ENCODE results near the gene VGLL2. TPM values are rescaled to one million over a fixed set of nuclear protein-coding genes. Genes with fewer than 3 reads are reported as not detected.

Gene VGLL2
- total RNA-seq (2022) (not detected in 2 replicates), Bru-seq, nascent RNA (not detected), BruChase-seq, experiment 1, labeled RNA remaining after a 6-hour chase (not detected), BruChase-seq, experiment 2, labeled RNA remaining after a 2-hour chase (not detected)
- long read RNA-seq, result 0 reads

- BruUV-seq (replicated peaks), result no TSS peak
- intact Hi-C loops (cut with micrococcal nuclease), result no loop called here
- DNase-seq (ENCODE audit: unreplicated experiment), result peak; percentile 23
- Mint-ChIP-seq H3K27ac (ENCODE audit: low read depth, unreplicated experiment) (no peak within 1 kb of the TSS), H3K9me3 (ENCODE audit: unreplicated experiment) (no peaks in the 10 kb centered on the region), H3K4me3 (ENCODE audit: unreplicated experiment) (peak within 1 kb of the TSS; percentile 75), H3K36me3 (ENCODE audit: insufficient read depth, unreplicated experiment) (no peaks in the 10 kb centered on the region), H3K27me3 (ENCODE audit: insufficient read depth, unreplicated experiment) (peaks cover 100% of the 10 kb centered on the region), H3K4me1 (ENCODE audit: insufficient read depth, unreplicated experiment) (peaks cover 15% of the 10 kb centered on the region)
- TF ChIP-seq CTCF (IDR thresholded peaks at IDR 0.05; ENCODE audit: unreplicated experiment), result no peak
- ChIA-PET CTCF (interaction anchor here (1.2 kb wide), 1 partner anchor 23 kb away, joined by 3 read pairs; no protein-coding TSS in a partner anchor), POLR2A (no interaction called here)
These were observed at the start of gene VGLL2 for GRCh38 chr6:117265410-117266256. TSS of gene VGLL2 (plus strand) at chr6:117265558. CDS start at chr6:117265764, 206 bp downstream.

- TF ChIP-seq CTCF (IDR thresholded peaks at IDR 0.05; ENCODE audit: unreplicated experiment), result no peak
- no TSS peak for BruUV-seq (replicated peaks)
- no peaks in the 10 kb centered on the region for H3K36me3 Mint-ChIP-seq (ENCODE audit: insufficient read depth, unreplicated experiment)
- no peaks in the 10 kb centered on the region for H3K9me3 Mint-ChIP-seq (ENCODE audit: unreplicated experiment)
- DNase-seq (ENCODE audit: unreplicated experiment), result peak; percentile 19
- POLR2A ChIA-PET, result no interaction called here
- no peak overlapping the region for H3K27ac Mint-ChIP-seq (ENCODE audit: low read depth, unreplicated experiment)
- intact Hi-C loops (cut with micrococcal nuclease), result no loop called here
- H3K4me3 Mint-ChIP-seq (ENCODE audit: unreplicated experiment), result no peak overlapping the region
- peaks cover 3% of the 10 kb centered on the region for H3K4me1 Mint-ChIP-seq (ENCODE audit: insufficient read depth, unreplicated experiment)
- CTCF ChIA-PET, result no interaction called here
- H3K27me3 Mint-ChIP-seq (ENCODE audit: insufficient read depth, unreplicated experiment), result no peaks in the 10 kb centered on the region
These were observed 42.5 kb upstream of the VGLL2 start for GRCh38 chr6:117222861-117223260.

- H3K4me3 Mint-ChIP-seq (ENCODE audit: unreplicated experiment), result no peak overlapping the region
- no peaks in the 10 kb centered on the region for H3K36me3 Mint-ChIP-seq (ENCODE audit: insufficient read depth, unreplicated experiment)
- H3K4me1 Mint-ChIP-seq (ENCODE audit: insufficient read depth, unreplicated experiment), result peaks cover 3% of the 10 kb centered on the region
- H3K27ac Mint-ChIP-seq (ENCODE audit: low read depth, unreplicated experiment), result no peak overlapping the region
- intact Hi-C loops (cut with micrococcal nuclease), result no loop called here
- ChIA-PET POLR2A (no interaction called here), CTCF (interaction anchor here (0.6 to 1.5 kb wide), 3 partner anchors 254 to 1259 kb away, joined by 3 to 4 read pairs (median 3); no protein-coding TSS in a partner anchor)
- no TSS peak for BruUV-seq (replicated peaks)
- no peak for DNase-seq (ENCODE audit: unreplicated experiment)
- H3K9me3 Mint-ChIP-seq (ENCODE audit: unreplicated experiment), result no peaks in the 10 kb centered on the region
- H3K27me3 Mint-ChIP-seq (ENCODE audit: insufficient read depth, unreplicated experiment), result no peaks in the 10 kb centered on the region
- no peak for TF ChIP-seq CTCF (IDR thresholded peaks at IDR 0.05; ENCODE audit: unreplicated experiment)
These were observed 38.6 kb upstream of the VGLL2 start for GRCh38 chr6:117226778-117227177.

- peak; percentile 70 for DNase-seq (ENCODE audit: unreplicated experiment)
- no peaks in the 10 kb centered on the region for H3K9me3 Mint-ChIP-seq (ENCODE audit: unreplicated experiment)
- H3K27me3 Mint-ChIP-seq (ENCODE audit: insufficient read depth, unreplicated experiment), result no peaks in the 10 kb centered on the region
- no peaks in the 10 kb centered on the region for H3K36me3 Mint-ChIP-seq (ENCODE audit: insufficient read depth, unreplicated experiment)
- H3K27ac Mint-ChIP-seq (ENCODE audit: low read depth, unreplicated experiment), result no peak overlapping the region
- intact Hi-C loops (cut with micrococcal nuclease), result no loop called here
- TF ChIP-seq CTCF (IDR thresholded peaks at IDR 0.05; ENCODE audit: unreplicated experiment), result no peak
- ChIA-PET CTCF (interaction anchor here (0.6 kb wide), 2 partner anchors 256 to 1259 kb away, joined by 3 to 4 read pairs; no protein-coding TSS in a partner anchor), POLR2A (no interaction called here)
- H3K4me3 Mint-ChIP-seq (ENCODE audit: unreplicated experiment), result no peak overlapping the region
- peaks cover 3% of the 10 kb centered on the region for H3K4me1 Mint-ChIP-seq (ENCODE audit: insufficient read depth, unreplicated experiment)
- no TSS peak for BruUV-seq (replicated peaks)
These were observed 38.0 kb upstream of the VGLL2 start for GRCh38 chr6:117227245-117227962.

All from MCF 10A (cell line).